Testis (tissue), 3 donors: Measurements from ENCODE around the gene DCUN1D5. TPM values are rescaled to one million over a fixed set of nuclear protein-coding genes. Genes with fewer than 3 reads are reported as not detected.

ENCODE experiments used
- DNase-seq: peaks from one replicate; pipeline ENCODE4 v3.0.0-alpha.2; 2019
- H3K27ac ChIP-seq, 2 donors: fragments of 200-600 bp; sonication (generic); one replicate each; pipeline ENCODE4 v1.5.1; 2019
- H3K27me3 ChIP-seq: fragments of 200-600 bp; sonication (generic); one replicate; pipeline ENCODE4 v1.5.1; 2019
- H3K36me3 ChIP-seq: fragments of 200-600 bp; sonication (generic); one replicate; pipeline ENCODE4 v1.5.1; 2017; ENCODE audit warnings: low read depth; ENCODE audit errors: missing control alignments
- H3K4me1 ChIP-seq: fragments of 200-600 bp; sonication (generic); one replicate; pipeline ENCODE4 v1.5.1; 2019
- H3K4me3 ChIP-seq, 2 donors: fragments of 200-600 bp; sonication (generic); one replicate each; pipeline ENCODE4 v1.5.1; 2017 to 2019
- H3K9me3 ChIP-seq: fragments of 200-600 bp; sonication (generic); one replicate; pipeline ENCODE4 v1.5.1; 2017
- CTCF ChIP-seq, 3 experiments: fragments of 450-650 bp in 2 of 3; fragments of 200-600 bp in 1 of 3; sonication (generic) in 1 of 3; IDR thresholded peaks; one replicate each; pipeline ENCODE4 v1.5.1; 2016 to 2019; ENCODE audit warnings: antibody characterized with exemption in 3 of 3, mild to moderate bottlenecking in 2 of 3, moderate library complexity in 1 of 3
- POLR2A ChIP-seq: fragments of 450-650 bp; IDR thresholded peaks from one replicate; pipeline ENCODE4 v1.6.1; 2017; ENCODE audit warnings: antibody characterized with exemption, mild to moderate bottlenecking, moderate library complexity
- WGBS, 2 donors: methylation state at CpG; one replicate each; pipeline ENCODE4 v1.1.5; 2018; 5-methylcytosine and 5-hydroxymethylcytosine counted together
- intact Hi-C: fragments of 100-400 bp; cut with DNase I; formaldehyde crosslinking; loops from one replicate; pipeline ENCODE4 v1.15.1; 2023; ENCODE audit warnings: low total_unique reads
- polyA plus RNA-seq: library from polyadenylated mRNA; stranded (reverse); fragments of 350-450 nt; fragmentation: Illumina TruSeq; extraction: RNeasy Lipid Tissue Mini Kit (QIAGEN cat#74804); gene quantifications from one replicate; pipeline ENCODE4 v1.2.3, GENCODE V29; 2014; ENCODE audit warnings: low read depth, low replicate concordance; ENCODE audit not compliant: insufficient read depth
- total RNA-seq, 2 donors: library from RNA; depleted of rRNA; stranded (reverse); fragments of >200 nt; gene quantifications; one replicate each; pipeline ENCODE4 v1.2.3, GENCODE V29; 2016

DCUN1D5 gene
- total and polyA plus RNA-seq, 3 donors from 2014 or later = 37.3 to 70.8 (median 62.5) TPM

- intact Hi-C loops = no loop called here
- no peak for TF ChIP-seq POLR2A
- no peak for TF ChIP-seq CTCF (IDR thresholded peaks at IDR 0.05)
- no peak for DNase-seq
- H3K4me1 ChIP-seq = no peaks in the 10 kb centered on the region
- WGBS, 2 donors = 80% methylated on average over 3 of the region's 3 CpGs
- H3K9me3 ChIP-seq = no peaks in the 10 kb centered on the region
- H3K27ac ChIP-seq = no peak overlapping the region
- no peak overlapping the region for H3K4me3 ChIP-seq
- H3K27me3 ChIP-seq = no peaks in the 10 kb centered on the region
- no peaks in the 10 kb centered on the region for H3K36me3 ChIP-seq
Measured at GRCh38 chr11:103053997-103054396, 38.0 kb downstream of the DCUN1D5 start.

- no peaks in the 10 kb centered on the region for H3K36me3 ChIP-seq
- intact Hi-C loops = no loop called here
- no peaks in the 10 kb centered on the region for H3K9me3 ChIP-seq
- no peak overlapping the region for H3K27ac ChIP-seq
- TF ChIP-seq CTCF (IDR thresholded peaks at IDR 0.05) (no peak), POLR2A (no peak)
- H3K27me3 ChIP-seq = no peaks in the 10 kb centered on the region
- WGBS, 2 donors = 70 to 75% methylated on average over 4 of the region's 4 CpGs
- no peak overlapping the region for H3K4me3 ChIP-seq
- no peaks in the 10 kb centered on the region for H3K4me1 ChIP-seq
- no peak for DNase-seq
Measured at GRCh38 chr11:103051981-103052380, 40.0 kb downstream of the DCUN1D5 start.

DNA sequence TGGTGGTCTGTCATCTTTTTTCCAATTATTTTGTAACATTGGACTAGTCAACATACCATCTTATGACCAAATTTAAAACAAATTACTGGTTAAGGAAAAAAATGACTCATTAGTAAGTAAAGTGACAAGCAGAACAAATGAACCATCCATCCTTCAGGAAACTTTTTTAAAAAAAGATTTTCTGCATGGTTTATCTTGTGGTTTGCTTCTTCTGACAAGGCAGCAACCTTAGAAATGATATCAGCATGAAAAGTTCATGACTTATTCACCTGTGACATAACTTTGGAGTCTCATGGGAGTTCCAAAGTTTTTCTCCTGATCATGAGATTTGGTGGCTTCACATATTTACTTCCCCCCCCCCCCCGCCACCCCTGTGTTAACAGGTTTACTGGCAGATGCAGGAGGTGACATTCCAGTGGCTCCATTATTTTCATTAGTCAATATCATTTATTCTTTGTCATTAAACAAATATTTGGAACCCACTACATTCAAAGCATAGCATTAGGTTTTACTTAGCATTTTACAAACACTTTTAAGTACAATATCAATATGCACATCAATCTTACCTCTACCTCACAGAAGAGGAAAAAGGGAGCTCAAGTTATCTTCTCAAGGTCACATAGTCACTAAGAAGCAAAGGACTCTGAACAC lies 40.7 kb downstream of the DCUN1D5 start:
- no peak overlapping the region for H3K4me3 ChIP-seq
- H3K36me3 ChIP-seq = no peaks in the 10 kb centered on the region
- WGBS, 2 donors = 96 to 100% methylated on average over 1 of the region's 1 CpG
- H3K4me1 ChIP-seq = no peaks in the 10 kb centered on the region
- no peak for TF ChIP-seq POLR2A
- TF ChIP-seq CTCF (IDR thresholded peaks at IDR 0.05) = no peak
- H3K9me3 ChIP-seq = no peaks in the 10 kb centered on the region
- H3K27me3 ChIP-seq = no peaks in the 10 kb centered on the region
- intact Hi-C loops = no loop called here
- no peak for DNase-seq
- H3K27ac ChIP-seq = no peak overlapping the region

DNA sequence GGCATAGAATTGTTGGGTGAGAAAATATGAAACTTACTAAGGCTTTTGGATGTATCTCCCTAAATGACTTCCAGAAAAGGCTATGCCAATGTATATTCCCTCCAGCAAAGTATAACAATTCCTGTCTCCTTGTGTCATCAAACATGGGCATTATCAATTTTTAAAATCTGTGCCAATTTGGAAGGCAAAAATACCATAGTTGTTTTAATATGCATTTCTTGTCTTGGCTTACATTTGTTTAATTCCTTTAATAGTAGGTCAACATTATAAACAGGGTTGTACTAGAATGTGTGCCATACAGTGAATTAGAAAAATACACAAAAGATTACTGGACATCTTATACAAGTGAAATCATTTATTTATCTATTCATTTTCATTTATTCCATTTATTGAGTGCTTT lies 41.6 kb downstream of the DCUN1D5 start:
- DNase-seq = no peak
- Histone ChIP-seq H3K27ac (no peak overlapping the region), H3K27me3 (no peaks in the 10 kb centered on the region), H3K4me3 (no peak overlapping the region), H3K4me1 (no peaks in the 10 kb centered on the region), H3K9me3 (no peaks in the 10 kb centered on the region), H3K36me3 (no peaks in the 10 kb centered on the region)
- TF ChIP-seq POLR2A = no peak
- intact Hi-C loops = no loop called here

DNA sequence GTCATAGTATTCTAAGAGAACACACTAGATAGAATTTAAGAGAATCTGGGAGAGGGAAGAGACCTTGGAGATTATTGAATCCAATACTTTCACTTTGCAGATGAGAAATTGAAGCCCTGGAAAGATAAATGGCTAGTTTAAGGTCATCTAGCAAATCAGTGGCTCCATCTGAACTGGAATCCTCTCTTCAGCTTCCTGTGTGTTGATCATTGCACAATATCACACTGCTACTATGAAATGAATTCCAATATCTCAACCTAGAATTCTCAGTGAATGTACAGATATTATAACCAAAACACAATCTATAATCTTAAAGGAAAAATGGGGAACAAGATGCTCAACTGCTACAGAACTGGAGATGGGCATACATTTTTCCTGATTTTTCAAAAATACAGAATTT lies 44.1 kb downstream of the DCUN1D5 start:
- Histone ChIP-seq H3K4me1 (no peaks in the 10 kb centered on the region), H3K9me3 (no peaks in the 10 kb centered on the region), H3K27ac (no peak overlapping the region), H3K36me3 (no peaks in the 10 kb centered on the region), H3K4me3 (no peak overlapping the region), H3K27me3 (no peaks in the 10 kb centered on the region)
- no peak for DNase-seq
- intact Hi-C loops = no loop called here
- TF ChIP-seq POLR2A (no peak), CTCF (IDR thresholded peaks at IDR 0.05) (no peak)
